WTC11 (cell line): Measurements from ENCODE around the gene TSPAN18.

Source experiments
- CBFB ChIP-seq: sonication (generic); formaldehyde crosslinking; IDR thresholded peaks from 2 replicates; pipeline ENCODE4 v1.8.1; 2022; ENCODE audit warnings: mild to moderate bottlenecking, low read depth, missing genetic modification reagents
- CREB1 ChIP-seq: sonication (generic); formaldehyde crosslinking; IDR thresholded peaks from 2 replicates; pipeline ENCODE4 v1.8.0; 2023; ENCODE audit warnings: mild to moderate bottlenecking, missing genetic modification reagents
- CTCF ChIP-seq: fragments of 200-600 bp; IDR thresholded peaks from 2 replicates; pipeline ENCODE4 v1.8.0; 2022; ENCODE audit warnings: antibody characterized with exemption
- FOXJ3 ChIP-seq: sonication (generic); formaldehyde crosslinking; IDR thresholded peaks from 2 replicates; pipeline ENCODE4 v1.9.0; 2021; ENCODE audit warnings: missing genetic modification reagents, mild to moderate bottlenecking, borderline replicate concordance
- HMGXB4 ChIP-seq: sonication (generic); formaldehyde crosslinking; IDR thresholded peaks from 2 replicates; pipeline ENCODE4 v1.8.1; 2023; ENCODE audit warnings: mild to moderate bottlenecking, moderate library complexity, missing genetic modification reagents
- IRF1 ChIP-seq: sonication (generic); formaldehyde crosslinking; IDR thresholded peaks from 2 replicates; pipeline ENCODE4 v1.8.0; 2023; ENCODE audit warnings: missing genetic modification reagents
- JUN ChIP-seq: sonication (generic); formaldehyde crosslinking; IDR thresholded peaks from 2 replicates; pipeline ENCODE4 v1.8.0; 2023; ENCODE audit warnings: mild to moderate bottlenecking, missing genetic modification reagents
- MAX ChIP-seq: sonication (generic); formaldehyde crosslinking; IDR thresholded peaks from 2 replicates; pipeline ENCODE4 v1.8.0; 2022; ENCODE audit warnings: mild to moderate bottlenecking, missing genetic modification reagents
- SP1 ChIP-seq: sonication (generic); formaldehyde crosslinking; conservative IDR thresholded peaks from 2 replicates; pipeline ENCODE4 v1.8.1; 2022; ENCODE audit warnings: missing genetic modification reagents
- STAT6 ChIP-seq: sonication (generic); formaldehyde crosslinking; conservative IDR thresholded peaks from 2 replicates; pipeline ENCODE4 v1.8.1; 2023; ENCODE audit warnings: mild to moderate bottlenecking, low read depth, missing genetic modification reagents, moderate library complexity
- TF ChIP-seq, protein P1 (sequence below): sonication (generic); formaldehyde crosslinking; IDR thresholded peaks from 2 replicates; pipeline ENCODE4 v1.8.1; 2022; ENCODE audit warnings: mild to moderate bottlenecking, moderate library complexity, missing genetic modification reagents
- TF ChIP-seq, protein P2 (sequence below): sonication (generic); formaldehyde crosslinking; IDR thresholded peaks from 2 replicates; pipeline ENCODE4 v1.8.1; 2023; ENCODE audit warnings: mild to moderate bottlenecking, missing genetic modification reagents
- TF ChIP-seq, protein P3 (sequence below): sonication (generic); formaldehyde crosslinking; IDR thresholded peaks from 2 replicates; pipeline ENCODE4 v1.8.1; 2022; ENCODE audit warnings: missing genetic modification reagents, borderline replicate concordance
- TF ChIP-seq, protein P4 (sequence below): sonication (generic); formaldehyde crosslinking; IDR thresholded peaks from 2 replicates; pipeline ENCODE4 v1.8.1; 2022; ENCODE audit warnings: low read depth, mild to moderate bottlenecking, moderate library complexity, missing genetic modification reagents, borderline replicate concordance

DNA sequence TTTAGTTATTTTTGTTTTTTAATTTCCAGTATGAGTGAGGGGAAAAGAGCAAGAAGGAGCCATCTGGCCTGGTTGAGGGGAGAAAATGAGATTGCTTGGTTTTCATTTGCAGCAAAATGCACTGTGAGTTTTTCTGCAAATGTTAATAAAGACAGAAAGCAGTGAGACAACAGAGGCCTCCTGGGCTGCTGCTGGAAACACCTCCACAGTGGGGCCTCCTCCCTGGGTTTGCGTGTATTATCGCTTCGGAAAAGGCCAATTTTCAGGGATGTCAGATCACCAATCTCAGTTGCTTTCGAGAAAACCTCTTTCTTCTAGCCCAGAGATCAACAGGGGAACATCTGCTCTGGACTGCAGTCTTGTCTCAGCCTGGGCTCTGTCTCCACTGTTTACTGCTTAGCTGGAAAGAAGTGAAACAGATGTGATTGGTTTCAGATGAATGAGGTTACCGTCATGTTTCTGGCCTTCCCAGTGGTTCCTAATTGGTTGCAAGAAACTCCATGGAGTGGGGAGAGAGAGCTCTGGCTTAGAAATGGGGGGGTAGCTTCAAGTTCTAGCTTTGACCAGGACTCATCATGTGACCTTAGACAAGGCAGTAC, 17.3 kb downstream of the TSPAN18 start:
- TF ChIP-seq CTCF (no peak), CREB1 (CRISPR knock-in tag) (no peak), MAX (CRISPR knock-in tag) (no peak), FOXJ3 (CRISPR knock-in tag) (no peak), CBFB (CRISPR knock-in tag) (no peak), SP1 (CRISPR knock-in tag) (no peak), HMGXB4 (CRISPR knock-in tag) (no peak), IRF1 (CRISPR knock-in tag) (no peak), STAT6 (CRISPR knock-in tag) (no peak), JUN (CRISPR knock-in tag) (no peak)
- TF ChIP-seq, protein P1, sequence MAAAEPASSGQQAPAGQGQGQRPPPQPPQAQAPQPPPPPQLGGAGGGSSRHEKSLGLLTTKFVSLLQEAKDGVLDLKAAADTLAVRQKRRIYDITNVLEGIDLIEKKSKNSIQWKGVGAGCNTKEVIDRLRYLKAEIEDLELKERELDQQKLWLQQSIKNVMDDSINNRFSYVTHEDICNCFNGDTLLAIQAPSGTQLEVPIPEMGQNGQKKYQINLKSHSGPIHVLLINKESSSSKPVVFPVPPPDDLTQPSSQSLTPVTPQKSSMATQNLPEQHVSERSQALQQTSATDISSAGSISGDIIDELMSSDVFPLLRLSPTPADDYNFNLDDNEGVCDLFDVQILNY (CRISPR knock-in tag): no peak
- TF ChIP-seq, protein P2, sequence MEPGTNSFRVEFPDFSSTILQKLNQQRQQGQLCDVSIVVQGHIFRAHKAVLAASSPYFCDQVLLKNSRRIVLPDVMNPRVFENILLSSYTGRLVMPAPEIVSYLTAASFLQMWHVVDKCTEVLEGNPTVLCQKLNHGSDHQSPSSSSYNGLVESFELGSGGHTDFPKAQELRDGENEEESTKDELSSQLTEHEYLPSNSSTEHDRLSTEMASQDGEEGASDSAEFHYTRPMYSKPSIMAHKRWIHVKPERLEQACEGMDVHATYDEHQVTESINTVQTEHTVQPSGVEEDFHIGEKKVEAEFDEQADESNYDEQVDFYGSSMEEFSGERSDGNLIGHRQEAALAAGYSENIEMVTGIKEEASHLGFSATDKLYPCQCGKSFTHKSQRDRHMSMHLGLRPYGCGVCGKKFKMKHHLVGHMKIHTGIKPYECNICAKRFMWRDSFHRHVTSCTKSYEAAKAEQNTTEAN: no peak
- TF ChIP-seq, protein P3, sequence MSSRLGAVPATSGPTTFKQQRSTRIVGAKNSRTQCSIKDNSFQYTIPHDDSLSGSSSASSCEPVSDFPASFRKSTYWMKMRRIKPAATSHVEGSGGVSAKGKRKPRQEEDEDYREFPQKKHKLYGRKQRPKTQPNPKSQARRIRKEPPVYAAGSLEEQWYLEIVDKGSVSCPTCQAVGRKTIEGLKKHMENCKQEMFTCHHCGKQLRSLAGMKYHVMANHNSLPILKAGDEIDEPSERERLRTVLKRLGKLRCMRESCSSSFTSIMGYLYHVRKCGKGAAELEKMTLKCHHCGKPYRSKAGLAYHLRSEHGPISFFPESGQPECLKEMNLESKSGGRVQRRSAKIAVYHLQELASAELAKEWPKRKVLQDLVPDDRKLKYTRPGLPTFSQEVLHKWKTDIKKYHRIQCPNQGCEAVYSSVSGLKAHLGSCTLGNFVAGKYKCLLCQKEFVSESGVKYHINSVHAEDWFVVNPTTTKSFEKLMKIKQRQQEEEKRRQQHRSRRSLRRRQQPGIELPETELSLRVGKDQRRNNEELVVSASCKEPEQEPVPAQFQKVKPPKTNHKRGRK: no peak
- TF ChIP-seq, protein P4, sequence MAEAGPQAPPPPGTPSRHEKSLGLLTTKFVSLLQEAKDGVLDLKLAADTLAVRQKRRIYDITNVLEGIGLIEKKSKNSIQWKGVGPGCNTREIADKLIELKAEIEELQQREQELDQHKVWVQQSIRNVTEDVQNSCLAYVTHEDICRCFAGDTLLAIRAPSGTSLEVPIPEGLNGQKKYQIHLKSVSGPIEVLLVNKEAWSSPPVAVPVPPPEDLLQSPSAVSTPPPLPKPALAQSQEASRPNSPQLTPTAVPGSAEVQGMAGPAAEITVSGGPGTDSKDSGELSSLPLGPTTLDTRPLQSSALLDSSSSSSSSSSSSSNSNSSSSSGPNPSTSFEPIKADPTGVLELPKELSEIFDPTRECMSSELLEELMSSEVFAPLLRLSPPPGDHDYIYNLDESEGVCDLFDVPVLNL: no peak
